Smooth muscle cell of bladder (primary cell): ENCODE data around the gene ARHGEF5. TPM values are rescaled to one million over a fixed set of nuclear protein-coding genes. Genes with fewer than 3 reads are reported as not detected.

Source experiments
- total RNA-seq: library from RNA; depleted of rRNA; stranded (reverse); fragments of >200 nt; gene quantifications from 2 replicates; pipeline ENCODE4 v1.2.3, GENCODE V29; 2014

ARHGEF5 gene
- total RNA-seq = 0.71 and 0.92 TPM in 2 replicates

GRCh38 chr7:144355176-144355822 lies at the start of gene ARHGEF5:
TSS of gene ARHGEF5 (plus strand) at chr7:144355402. CDS start at chr7:144362670, 7,268 bp downstream.

GRCh38 chr7:144311872-144312469 lies 43.2 kb upstream of the ARHGEF5 start, which contains the start of gene OR2A1:
TSS of gene OR2A1 (plus strand) at chr7:144312419. CDS start at chr7:144318125, 5,706 bp downstream.

GRCh38 chr7:144403649-144404061 lies 48.5 kb downstream of the ARHGEF5 start, which contains the start of gene NOBOX:
TSS of gene NOBOX (minus strand) at chr7:144403693.

Other genes with a start within 250 kb of the ARHGEF5 start
- not detected in 2 replicates for gene OR2A2, start 245.8 kb upstream of the ARHGEF5 start, total RNA-seq
- not detected in 2 replicates for gene OR2A14, start 232.2 kb upstream of the ARHGEF5 start, total RNA-seq
- gene CTAGE4, start 171.9 kb upstream of the ARHGEF5 start, total RNA-seq = 0.14 and 0.28 TPM in 2 replicates
- gene ARHGEF35, start 159.6 kb upstream of the ARHGEF5 start, total RNA-seq = 0.55 and 1.3 TPM in 2 replicates
- gene OR2A42, start 115.8 kb upstream of the ARHGEF5 start, total RNA-seq = under 0.01 TPM in 1 of 2 replicates, not detected in the other
- gene OR2A7, start 90.6 kb upstream of the ARHGEF5 start, total RNA-seq = 0.09 and 0.14 TPM in 2 replicates
- gene CTAGE8, start 86.1 kb upstream of the ARHGEF5 start, total RNA-seq = 0.28 TPM in 1 of 2 replicates, not detected in the other
- not detected in 2 replicates for gene OR2A1, start 43.0 kb upstream of the ARHGEF5 start, total RNA-seq
- gene NOBOX, start 48.3 kb downstream of the ARHGEF5 start, total RNA-seq = not detected in 2 replicates